OCI-LY7 (cell line): ENCODE results near the gene MAML3. TPM values are rescaled to one million over a fixed set of nuclear protein-coding genes. Genes with fewer than 3 reads are reported as not detected.

Experiments used
- BruUV-seq: library from RNA; stranded (reverse); fragments of 400-500 nt; replicated peaks from 2 replicates; lab custom pipeline; 2021; lab: Mats Ljungman, UMichigan
- CTCF ChIA-PET: fragments of 300-600 bp; sonication (Branson Sonifier 250); formaldehyde crosslinking; loops from one replicate; lab custom pipeline; 2022; ENCODE audit warnings: antibody characterized with exemption; ENCODE audit not compliant: unreplicated experiment; lab: Charles Lee
- POLR2A ChIA-PET: fragments of 300-600 bp; sonication (Branson Sonifier 250); formaldehyde crosslinking; loops from one replicate; lab custom pipeline; 2022; ENCODE audit warnings: antibody characterized with exemption; lab: Charles Lee
- DNase-seq: peaks from one replicate; pipeline ENCODE4 v3.0.0-alpha.2; 2015; ENCODE audit warnings: low spot score
- H2AFZ ChIP-seq: fragments of 200-600 bp; sonication (generic), shearing (Covaris generic); 2 replicates; pipeline ENCODE4 v1.6.1; 2014; ENCODE audit warnings: mild to moderate bottlenecking, antibody characterized with exemption, low read length, moderate library complexity
- H3K27ac ChIP-seq: fragments of 200-600 bp; sonication (generic); 2 replicates; pipeline ENCODE4 v1.5.1; 2014; ENCODE audit warnings: mixed run types, low read depth, mild to moderate bottlenecking, moderate library complexity, low read length, inconsistent platforms; ENCODE audit not compliant: poor library complexity, severe bottlenecking
- H3K36me3 ChIP-seq: fragments of 200-600 bp; sonication (generic); 2 replicates; pipeline ENCODE4 v1.6.1; 2014; ENCODE audit warnings: mild to moderate bottlenecking, antibody characterized with exemption, low read length, moderate library complexity, mixed read lengths; ENCODE audit not compliant: insufficient read depth
- H3K4me1 ChIP-seq: fragments of 200-600 bp; sonication (generic); 2 replicates; pipeline ENCODE4 v1.5.1; 2014; ENCODE audit warnings: mild to moderate bottlenecking, low read length; ENCODE audit not compliant: insufficient read depth, poor library complexity, severe bottlenecking
- H3K4me2 ChIP-seq: fragments of 200-600 bp; sonication (generic); 2 replicates; pipeline ENCODE4 v1.6.1; 2014; ENCODE audit warnings: mild to moderate bottlenecking, low read length
- H3K4me3 ChIP-seq: fragments of 200-600 bp; sonication (generic); 2 replicates; pipeline ENCODE4 v1.5.1; 2014; ENCODE audit warnings: mild to moderate bottlenecking, low read depth, low read length; ENCODE audit not compliant: poor library complexity, severe bottlenecking
- H3K79me2 ChIP-seq: fragments of 200-600 bp; sonication (generic); 2 replicates; pipeline ENCODE4 v1.6.1; 2016; ENCODE audit warnings: low read depth, mild to moderate bottlenecking, low read length, moderate library complexity, mixed read lengths; ENCODE audit not compliant: insufficient read depth
- H3K9me2 ChIP-seq: fragments of 200-600 bp; sonication (generic); 2 replicates; pipeline ENCODE4 v1.6.1; 2016; ENCODE audit warnings: mild to moderate bottlenecking, low read length, mixed read lengths; ENCODE audit not compliant: insufficient read depth
- H3K9me3 ChIP-seq: fragments of 200-600 bp; sonication (generic); 2 replicates; pipeline ENCODE4 v1.6.1; 2014; ENCODE audit warnings: mild to moderate bottlenecking, mixed run types, low read length, mixed read lengths
- H4K20me1 ChIP-seq: fragments of 200-600 bp; sonication (generic); 2 replicates; pipeline ENCODE4 v1.6.1; 2014; ENCODE audit warnings: mild to moderate bottlenecking, antibody characterized with exemption, low read length, moderate library complexity, mixed read lengths; ENCODE audit not compliant: insufficient read depth
- CTCF ChIP-seq: fragments of 200-600 bp; sonication (generic); conservative IDR thresholded peaks from 2 replicates; pipeline ENCODE4 v1.5.1; 2014; ENCODE audit warnings: mild to moderate bottlenecking, antibody characterized with exemption, low read length, moderate library complexity, mixed read lengths
- EZH2phosphoT487 ChIP-seq: fragments of 200-600 bp; sonication (generic); IDR thresholded peaks from 2 replicates; pipeline ENCODE4 v1.6.1; 2018; ENCODE audit warnings: low read depth, borderline replicate concordance, mild to moderate bottlenecking, mixed run types, antibody characterized with exemption, low read length, moderate library complexity, mixed read lengths
- intact Hi-C: fragments of 100-400 bp; cut with micrococcal nuclease; formaldehyde crosslinking; loops from one replicate; pipeline ENCODE4 v1.10.0; 2022; ENCODE audit not compliant: unreplicated experiment
- total RNA-seq, 2 experiments: library from RNA; depleted of rRNA in 1 of 2; stranded (reverse); fragments of >200 nt in 1 of 2; shearing (Covaris generic) in 1 of 2; gene quantifications; 2 replicates each; pipeline ENCODE4 v1.2.3, GENCODE V29; 2014 to 2022

The MAML3 gene
- total RNA-seq, 2 experiments from 2014 or later: 0.80 to 1.2 TPM

- no TSS peak for BruUV-seq
- Histone ChIP-seq H3K4me1 (no peaks in the 10 kb centered on the region), H3K36me3 (no peaks in the 10 kb centered on the region), H3K9me2 (no peaks in the 10 kb centered on the region), H3K79me2 (no peaks in the 10 kb centered on the region), H2AFZ (no peak overlapping the region), H4K20me1 (no peaks in the 10 kb centered on the region), H3K4me3 (no peak overlapping the region), H3K9me3 (no peaks in the 10 kb centered on the region), H3K4me2 (no peak overlapping the region), H3K27ac (no peak overlapping the region)
- ChIA-PET CTCF (no interaction called here), POLR2A (interaction anchor here (1.4 kb wide), 1 partner anchor 10 kb away, joined by 4 read pairs; no protein-coding TSS in a partner anchor)
- intact Hi-C loops: no loop called here
- DNase-seq: no peak
- TF ChIP-seq EZH2phosphoT487 (no peak), CTCF (no peak)
Observed at GRCh38 chr4:140168474-140168873, 14.5 kb upstream of the MAML3 start.

- Histone ChIP-seq H3K9me3 (no peaks in the 10 kb centered on the region), H3K79me2 (no peaks in the 10 kb centered on the region), H3K9me2 (no peaks in the 10 kb centered on the region), H3K27ac (no peak overlapping the region), H2AFZ (peak overlapping the region; percentile 29; the same call in 1 of the 2 replicates), H3K4me1 (peaks cover 7% of the 10 kb centered on the region), H3K36me3 (no peaks in the 10 kb centered on the region), H3K4me3 (no peak overlapping the region), H3K4me2 (peak overlapping the region; percentile 15; the same call in 1 of the 2 replicates), H4K20me1 (no peaks in the 10 kb centered on the region)
- intact Hi-C loops: no loop called here
- ChIA-PET POLR2A (interaction anchor here (0.6 to 1.3 kb wide), 6 partner anchors 8 to 464 kb away, joined by 3 to 4 read pairs (median 3); no protein-coding TSS in a partner anchor), CTCF (no interaction called here)
- no TSS peak for BruUV-seq
- TF ChIP-seq EZH2phosphoT487: no peak
- no peak for TF ChIP-seq CTCF
- DNase-seq: no peak
Observed at GRCh38 chr4:140163029-140163810, 9.2 kb upstream of the MAML3 start.

GRCh38 chr4:140162596-140162995 is 8.6 kb upstream of the MAML3 start:
- Histone ChIP-seq H3K79me2 (no peaks in the 10 kb centered on the region), H2AFZ (peak overlapping the region; percentile 29; the same call in 1 of the 2 replicates), H3K4me2 (0 out of 2 replicates have a peak overlapping the region, but pooled peaks have one; percentile 15), H3K4me3 (no peak overlapping the region), H3K9me2 (no peaks in the 10 kb centered on the region), H3K9me3 (no peaks in the 10 kb centered on the region), H3K36me3 (no peaks in the 10 kb centered on the region), H3K4me1 (peaks cover 14% of the 10 kb centered on the region), H3K27ac (no peak overlapping the region), H4K20me1 (no peaks in the 10 kb centered on the region)
- TF ChIP-seq CTCF (no peak), EZH2phosphoT487 (no peak)
- ChIA-PET POLR2A (interaction anchor here (0.6 to 1.3 kb wide), 4 partner anchors 9 to 463 kb away, joined by 3 to 4 read pairs (median 3); no protein-coding TSS in a partner anchor), CTCF (no interaction called here)
- no TSS peak for BruUV-seq
- intact Hi-C loops: no loop called here
- no peak for DNase-seq
